ENCODE data around the gene PPARD. TPM values are rescaled to one million over a fixed set of nuclear protein-coding genes. Genes with fewer than 3 reads are reported as not detected.

The PPARD gene
- total RNA-seq, 1 donor from 2014 or later = 21.9 TPM

DNA sequence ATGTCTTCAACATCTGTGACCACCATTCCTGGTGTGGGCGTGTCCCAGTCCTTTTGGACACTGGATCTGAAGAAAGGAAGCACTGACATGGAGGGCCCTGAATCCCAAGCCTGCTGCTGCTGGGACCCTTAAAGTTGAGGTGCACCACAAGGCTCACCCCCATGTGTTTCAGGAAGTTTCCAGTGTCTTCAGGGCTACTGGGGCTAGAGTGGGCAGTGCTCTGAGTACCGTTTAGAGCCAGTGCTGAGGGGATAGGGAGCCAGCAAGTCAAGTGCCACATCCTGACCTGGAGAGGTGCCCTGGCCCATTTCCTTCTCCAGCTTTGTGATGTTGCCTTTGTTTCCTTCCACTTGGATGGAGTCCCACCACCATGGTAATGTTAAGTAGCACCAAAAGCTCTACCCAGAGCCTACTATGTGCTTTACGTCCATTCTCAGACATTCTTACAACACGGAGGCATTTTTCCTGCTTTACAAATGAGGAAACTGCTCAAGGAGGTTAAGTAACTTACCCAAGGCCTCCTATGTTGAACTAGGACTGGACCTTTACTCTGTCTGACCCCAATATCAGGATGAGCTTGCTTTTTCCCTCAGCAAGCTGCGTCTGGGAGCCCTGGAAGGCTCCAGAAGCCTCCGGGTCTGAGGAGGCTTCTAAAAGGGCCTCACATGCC is 45.3 kb upstream of the PPARD start:
- Mint-ChIP-seq H3K4me1 (ENCODE audit: unreplicated experiment) (peaks cover 6% of the 10 kb centered on the region), H3K4me3 (peak overlapping the region; percentile 52), H3K27ac (no peak overlapping the region), H3K36me3 (peaks cover 9% of the 10 kb centered on the region), H3K27me3 (no peaks in the 10 kb centered on the region), H3K9me3 (no peaks in the 10 kb centered on the region)
- TF ChIP-seq, protein P1, sequence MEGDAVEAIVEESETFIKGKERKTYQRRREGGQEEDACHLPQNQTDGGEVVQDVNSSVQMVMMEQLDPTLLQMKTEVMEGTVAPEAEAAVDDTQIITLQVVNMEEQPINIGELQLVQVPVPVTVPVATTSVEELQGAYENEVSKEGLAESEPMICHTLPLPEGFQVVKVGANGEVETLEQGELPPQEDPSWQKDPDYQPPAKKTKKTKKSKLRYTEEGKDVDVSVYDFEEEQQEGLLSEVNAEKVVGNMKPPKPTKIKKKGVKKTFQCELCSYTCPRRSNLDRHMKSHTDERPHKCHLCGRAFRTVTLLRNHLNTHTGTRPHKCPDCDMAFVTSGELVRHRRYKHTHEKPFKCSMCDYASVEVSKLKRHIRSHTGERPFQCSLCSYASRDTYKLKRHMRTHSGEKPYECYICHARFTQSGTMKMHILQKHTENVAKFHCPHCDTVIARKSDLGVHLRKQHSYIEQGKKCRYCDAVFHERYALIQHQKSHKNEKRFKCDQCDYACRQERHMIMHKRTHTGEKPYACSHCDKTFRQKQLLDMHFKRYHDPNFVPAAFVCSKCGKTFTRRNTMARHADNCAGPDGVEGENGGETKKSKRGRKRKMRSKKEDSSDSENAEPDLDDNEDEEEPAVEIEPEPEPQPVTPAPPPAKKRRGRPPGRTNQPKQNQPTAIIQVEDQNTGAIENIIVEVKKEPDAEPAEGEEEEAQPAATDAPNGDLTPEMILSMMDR (conservative IDR thresholded peaks at IDR 0.05) = no peak
- DNase-seq (ENCODE audit: extremely low spot score, unreplicated experiment) = no peak

DNA sequence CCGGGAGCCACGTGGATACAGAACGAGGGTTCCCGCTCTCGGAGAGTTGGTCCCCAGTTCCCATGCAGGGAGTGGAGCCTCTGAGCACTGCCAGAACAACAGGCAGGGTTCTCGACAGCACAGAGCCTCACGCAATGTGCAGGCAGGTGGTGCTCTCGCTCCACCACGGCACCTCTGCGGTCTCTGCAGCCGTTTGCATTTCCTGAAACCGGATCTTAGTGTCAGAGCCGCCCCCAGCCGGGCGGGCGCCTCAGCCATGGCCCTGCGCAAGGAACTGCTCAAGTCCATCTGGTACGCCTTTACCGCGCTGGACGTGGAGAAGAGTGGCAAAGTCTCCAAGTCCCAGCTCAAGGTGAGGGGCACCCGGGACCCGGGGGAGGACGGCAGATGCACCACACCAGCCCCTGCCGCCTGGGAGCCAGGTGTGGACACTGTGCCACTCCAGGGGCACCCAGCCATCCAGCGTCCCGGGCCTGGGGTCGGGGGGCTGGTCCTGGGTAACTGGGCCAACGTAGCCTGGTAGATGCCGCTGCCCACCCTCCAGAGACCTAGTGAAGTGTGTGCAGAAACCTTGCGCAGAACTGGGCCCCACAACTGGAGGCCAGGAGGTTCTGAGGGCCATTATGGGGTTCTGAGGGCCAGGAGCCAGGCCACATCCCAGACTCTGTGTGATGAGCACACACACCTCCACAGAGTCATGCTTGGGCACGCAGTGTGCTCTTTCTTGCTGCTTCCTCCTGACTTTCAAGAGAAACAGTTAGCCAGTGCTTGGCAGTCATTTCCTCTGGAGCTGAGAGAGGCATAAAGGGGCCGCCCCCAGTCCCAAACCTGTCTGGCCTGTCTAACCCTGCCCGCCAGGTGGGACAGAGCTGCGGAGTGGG is 44.5 kb upstream of the PPARD start, which contains the start of gene DEF6:
DEF6 (plus strand) TSS at position 218 of the 881 bp plus-strand sequence; CDS start at position 257, 39 bp downstream.
- no peaks in the 10 kb centered on the region for H3K9me3 Mint-ChIP-seq
- H3K36me3 Mint-ChIP-seq = peaks cover 9% of the 10 kb centered on the region
- TF ChIP-seq, protein P1 (conservative IDR thresholded peaks at IDR 0.05) = peak; percentile 80
- peaks cover 10% of the 10 kb centered on the region for H3K4me1 Mint-ChIP-seq (ENCODE audit: unreplicated experiment)
- no peaks in the 10 kb centered on the region for H3K27me3 Mint-ChIP-seq
- no peak within 1 kb of the TSS for H3K27ac Mint-ChIP-seq
- H3K4me3 Mint-ChIP-seq = peak within 1 kb of the TSS; percentile 52
- DNase-seq (ENCODE audit: extremely low spot score, unreplicated experiment) = peak; percentile 85

DNA sequence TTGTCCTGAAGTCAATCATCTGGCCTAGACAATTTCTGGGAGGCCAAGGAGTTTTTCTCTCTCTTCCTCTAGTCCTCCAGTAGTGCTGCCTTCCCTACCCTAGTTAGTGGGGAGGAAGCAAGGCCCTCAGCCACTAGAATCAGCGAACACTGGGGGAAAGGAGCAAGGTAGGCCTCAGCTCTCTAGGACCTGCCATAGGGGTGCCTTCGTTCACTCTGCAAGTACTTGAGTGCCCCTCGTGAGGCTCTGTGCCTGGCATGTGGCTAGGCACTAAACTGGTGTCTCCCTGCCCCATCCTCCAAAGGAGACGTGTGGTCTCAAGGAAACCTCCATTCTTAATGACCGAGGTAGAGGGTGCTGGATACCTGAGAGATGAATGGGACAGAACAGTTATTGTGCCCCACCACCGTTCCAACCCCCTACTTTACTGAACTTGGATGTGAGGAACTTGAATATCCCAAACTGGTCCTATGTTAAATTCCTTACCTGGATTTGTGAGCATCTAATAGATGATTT is 43.7 kb upstream of the PPARD start:
- no peak for DNase-seq (ENCODE audit: extremely low spot score, unreplicated experiment)
- Mint-ChIP-seq H3K4me1 (ENCODE audit: unreplicated experiment) (peaks cover 17% of the 10 kb centered on the region), H3K4me3 (peak overlapping the region; percentile 44), H3K36me3 (peaks cover 9% of the 10 kb centered on the region), H3K9me3 (no peaks in the 10 kb centered on the region), H3K27me3 (no peaks in the 10 kb centered on the region), H3K27ac (no peak overlapping the region)
- TF ChIP-seq, protein P1 (conservative IDR thresholded peaks at IDR 0.05) = no peak

DNA sequence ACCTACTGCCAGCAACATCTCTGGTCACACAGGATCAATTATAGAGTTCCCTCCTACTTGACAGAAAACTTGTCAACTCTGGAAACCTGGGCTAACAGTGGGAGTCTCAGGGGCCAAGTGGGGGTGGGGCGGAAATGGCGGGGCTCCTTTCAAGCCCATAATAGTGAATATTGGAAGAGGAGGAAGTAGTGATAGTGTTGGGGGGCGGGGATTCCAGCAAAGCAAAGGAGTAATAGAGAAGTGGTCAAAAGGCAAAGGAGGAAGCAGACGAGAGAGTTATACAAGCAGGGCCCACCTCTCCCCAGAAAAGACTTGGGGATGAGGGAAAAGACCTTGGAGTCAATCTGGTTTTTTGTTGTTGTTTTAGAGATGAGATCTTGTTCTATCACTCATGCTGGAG is 42.7 kb upstream of the PPARD start:
- no peak for DNase-seq (ENCODE audit: extremely low spot score, unreplicated experiment)
- no peaks in the 10 kb centered on the region for H3K9me3 Mint-ChIP-seq
- no peak overlapping the region for H3K4me3 Mint-ChIP-seq
- no peaks in the 10 kb centered on the region for H3K27me3 Mint-ChIP-seq
- H3K27ac Mint-ChIP-seq = peak overlapping the region; percentile 4
- TF ChIP-seq, protein P1 (conservative IDR thresholded peaks at IDR 0.05) = no peak
- H3K36me3 Mint-ChIP-seq = peaks cover 8% of the 10 kb centered on the region
- peaks cover 24% of the 10 kb centered on the region for H3K4me1 Mint-ChIP-seq (ENCODE audit: unreplicated experiment)

DNA sequence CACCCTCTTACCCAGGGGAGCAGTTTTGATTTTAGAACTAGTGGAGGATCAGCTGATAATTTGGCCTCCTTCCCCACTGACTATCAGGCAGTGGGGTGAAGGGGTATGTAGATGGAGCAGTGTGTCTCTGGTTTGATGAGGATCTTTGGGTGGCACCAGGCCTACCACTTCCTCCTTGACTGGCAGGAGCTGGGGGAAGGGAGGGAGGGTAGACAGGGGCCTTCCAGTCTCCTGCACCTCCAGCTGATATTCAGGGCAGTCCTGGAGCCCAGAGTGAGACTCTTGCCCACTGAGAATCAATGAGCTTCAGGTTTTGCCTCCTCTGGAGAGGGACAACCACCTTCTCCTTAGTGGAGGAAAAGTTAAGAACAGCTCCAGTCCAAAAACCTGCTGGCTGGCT is 41.5 kb upstream of the PPARD start:
- H3K9me3 Mint-ChIP-seq = no peaks in the 10 kb centered on the region
- peaks cover 24% of the 10 kb centered on the region for H3K4me1 Mint-ChIP-seq (ENCODE audit: unreplicated experiment)
- no peak overlapping the region for H3K4me3 Mint-ChIP-seq
- H3K27ac Mint-ChIP-seq = no peak overlapping the region
- TF ChIP-seq, protein P1 (conservative IDR thresholded peaks at IDR 0.05) = no peak
- no peaks in the 10 kb centered on the region for H3K27me3 Mint-ChIP-seq
- no peak for DNase-seq (ENCODE audit: extremely low spot score, unreplicated experiment)
- peaks cover 8% of the 10 kb centered on the region for H3K36me3 Mint-ChIP-seq
